HEK293 (cell line): Measurements from ENCODE around the gene TERC.

ENCODE experiments used
- CTCF ChIA-PET: fragments of 350-600 bp; formaldehyde crosslinking; extraction: SDS; loops from one replicate; lab custom pipeline; 2021; ENCODE audit warnings: antibody characterized with exemption; lab: Yijun Ruan, JAX
- POLR2A ChIA-PET: fragments of 300-600 bp; formaldehyde crosslinking; extraction: SDS; loops from one replicate; lab custom pipeline; 2020; ENCODE audit warnings: antibody characterized with exemption, inconsistent platforms; lab: Yijun Ruan, JAX
- H3K27ac ChIP-seq: fragments of 200-500 bp; sonication (Bioruptor generic); 2 replicates; pipeline ENCODE4 v1.5.1; 2014; ENCODE audit warnings: low read depth, low read length, control low read depth, inconsistent platforms; ENCODE audit errors: extremely low read depth
- H3K36me3 ChIP-seq, 2 experiments: fragments of 200-500 bp in 1 of 2; sonication (Bioruptor generic) in 1 of 2; 1 replicate in 1 of 2; 2 replicates in 1 of 2; pipeline ENCODE4 v1.5.1; 2014 to 2017; ENCODE audit warnings: inconsistent platforms in 2 of 2, low read length in 2 of 2; ENCODE audit not compliant: control insufficient read depth in 2 of 2, insufficient read depth in 1 of 2
- H3K4me1 ChIP-seq: fragments of 200-500 bp; sonication (Bioruptor generic); 2 replicates; pipeline ENCODE4 v1.5.1; 2014; ENCODE audit warnings: mild to moderate bottlenecking, low read length, inconsistent platforms; ENCODE audit not compliant: control insufficient read depth, insufficient read depth
- H3K4me3 ChIP-seq: 2 replicates; pipeline ENCODE4 v1.5.1; 2011; ENCODE audit warnings: low read depth, mild to moderate bottlenecking, control low read depth, low read length, moderate library complexity
- H3K9me3 ChIP-seq: fragments of 200-500 bp; sonication (Bioruptor generic); 2 replicates; pipeline ENCODE4 v1.5.1; 2014; ENCODE audit warnings: low read depth, low read length, inconsistent platforms; ENCODE audit not compliant: control insufficient read depth, insufficient read depth
- MYNN ChIP-seq: fragments of 450-650 bp; formaldehyde crosslinking; IDR thresholded peaks from 2 replicates; pipeline ENCODE4 v1.5.1; 2016; ENCODE audit warnings: missing biosample characterization, missing genetic modification characterization, borderline replicate concordance
- OSR2 ChIP-seq: fragments of 450-650 bp; formaldehyde crosslinking; IDR thresholded peaks from 2 replicates; pipeline ENCODE4 v1.5.1; 2016; ENCODE audit warnings: missing biosample characterization, missing genetic modification characterization
- SP2 ChIP-seq: fragments of 450-650 bp; formaldehyde crosslinking; IDR thresholded peaks from 2 replicates; pipeline ENCODE4 v1.5.1; 2016; ENCODE audit warnings: missing biosample characterization, missing genetic modification characterization
- TSHZ1 ChIP-seq: fragments of 450-650 bp; formaldehyde crosslinking; IDR thresholded peaks from 2 replicates; pipeline ENCODE4 v1.5.1; 2016; ENCODE audit warnings: missing biosample characterization, missing genetic modification characterization, borderline replicate concordance
- WT1 ChIP-seq: fragments of 450-650 bp; formaldehyde crosslinking; IDR thresholded peaks from 2 replicates; pipeline ENCODE4 v1.5.1; 2016; ENCODE audit warnings: missing biosample characterization, missing genetic modification characterization
- ZBTB49 ChIP-seq: fragments of 450-650 bp; formaldehyde crosslinking; IDR thresholded peaks from 2 replicates; pipeline ENCODE4 v1.5.1; 2016; ENCODE audit warnings: missing biosample characterization, missing genetic modification characterization, low read depth
- ZFHX2 ChIP-seq: fragments of 450-650 bp; formaldehyde crosslinking; conservative IDR thresholded peaks from 2 replicates; pipeline ENCODE4 v1.5.1; 2016; ENCODE audit warnings: missing biosample characterization, missing genetic modification characterization
- ZFP37 ChIP-seq: fragments of 450-650 bp; formaldehyde crosslinking; IDR thresholded peaks from 2 replicates; pipeline ENCODE4 v1.5.1; 2016; ENCODE audit warnings: missing biosample characterization, missing genetic modification characterization
- ZFP69B ChIP-seq: fragments of 450-650 bp; formaldehyde crosslinking; IDR thresholded peaks from 2 replicates; pipeline ENCODE4 v1.5.1; 2016; ENCODE audit warnings: missing biosample characterization, missing genetic modification characterization
- ZIC2 ChIP-seq: fragments of 450-650 bp; formaldehyde crosslinking; IDR thresholded peaks from 2 replicates; pipeline ENCODE4 v1.5.1; 2016; ENCODE audit warnings: missing biosample characterization, missing genetic modification characterization
- ZNF157 ChIP-seq: fragments of 450-650 bp; formaldehyde crosslinking; IDR thresholded peaks from 2 replicates; pipeline ENCODE4 v1.5.1; 2016; ENCODE audit warnings: missing biosample characterization, missing genetic modification characterization
- ZNF202 ChIP-seq: fragments of 450-650 bp; formaldehyde crosslinking; IDR thresholded peaks from 2 replicates; pipeline ENCODE4 v1.5.1; 2016; ENCODE audit warnings: missing biosample characterization, missing genetic modification characterization, borderline replicate concordance
- ZNF324 ChIP-seq: fragments of 450-650 bp; formaldehyde crosslinking; IDR thresholded peaks from 2 replicates; pipeline ENCODE4 v1.5.1; 2016; ENCODE audit warnings: missing biosample characterization, missing genetic modification characterization
- ZNF513 ChIP-seq: fragments of 450-650 bp; IDR thresholded peaks from 2 replicates; pipeline ENCODE4 v1.5.1; 2018; ENCODE audit warnings: missing biosample characterization, missing genetic modification characterization
- ZNF548 ChIP-seq: fragments of 450-650 bp; formaldehyde crosslinking; IDR thresholded peaks from 2 replicates; pipeline ENCODE4 v1.5.1; 2016; ENCODE audit warnings: missing biosample characterization, missing genetic modification characterization
- ZNF555 ChIP-seq: fragments of 450-650 bp; formaldehyde crosslinking; conservative IDR thresholded peaks from 2 replicates; pipeline ENCODE4 v1.5.1; 2017; ENCODE audit warnings: missing biosample characterization, mild to moderate bottlenecking, missing genetic modification characterization, inconsistent platforms
- ZNF596 ChIP-seq: fragments of 450-650 bp; IDR thresholded peaks from 2 replicates; pipeline ENCODE4 v1.5.0; 2018; ENCODE audit warnings: missing biosample characterization, mild to moderate bottlenecking, missing genetic modification characterization, moderate library complexity
- ZNF610 ChIP-seq: fragments of 450-650 bp; formaldehyde crosslinking; IDR thresholded peaks from 2 replicates; pipeline ENCODE4 v1.5.1; 2016; ENCODE audit warnings: missing biosample characterization, missing genetic modification characterization, borderline replicate concordance
- ZNF660 ChIP-seq: fragments of 450-650 bp; IDR thresholded peaks from 2 replicates; pipeline ENCODE4 v1.5.1; 2018; ENCODE audit warnings: missing biosample characterization, mild to moderate bottlenecking, missing genetic modification characterization
- ZNF664 ChIP-seq: fragments of 450-650 bp; formaldehyde crosslinking; IDR thresholded peaks from 2 replicates; pipeline ENCODE4 v1.5.1; 2016; ENCODE audit warnings: missing biosample characterization, missing genetic modification characterization
- ZNF692 ChIP-seq: fragments of 450-650 bp; formaldehyde crosslinking; IDR thresholded peaks from 2 replicates; pipeline ENCODE4 v1.5.1; 2016; ENCODE audit warnings: missing biosample characterization, missing genetic modification characterization
- ZNF704 ChIP-seq: fragments of 450-650 bp; formaldehyde crosslinking; IDR thresholded peaks from 2 replicates; pipeline ENCODE4 v1.5.1; 2016; ENCODE audit warnings: missing biosample characterization, missing genetic modification characterization
- ZNF707 ChIP-seq: fragments of 450-650 bp; formaldehyde crosslinking; IDR thresholded peaks from 2 replicates; pipeline ENCODE4 v1.5.1; 2016; ENCODE audit warnings: missing biosample characterization, missing genetic modification characterization
- ZXDB ChIP-seq: fragments of 450-650 bp; formaldehyde crosslinking; IDR thresholded peaks from 2 replicates; pipeline ENCODE4 v1.5.1; 2016; ENCODE audit warnings: missing biosample characterization, missing genetic modification characterization

The TERC gene

GRCh38 chr3:169759256-169759655, 5.6 kb downstream of the TERC start:
- H3K4me1 ChIP-seq: no peaks in the 10 kb centered on the region
- ChIA-PET POLR2A (no interaction called here), CTCF (interaction anchor here (0.6 kb wide), 1 partner anchor 14 kb away, joined by 3 read pairs; the partner anchor contains the start of gene MYNN)
- no peak overlapping the region for H3K27ac ChIP-seq
- no peak overlapping the region for H3K4me3 ChIP-seq
- no peaks in the 10 kb centered on the region for H3K36me3 ChIP-seq
- TF ChIP-seq ZNF610 (tag by site-specific recombination): no peak
- TF ChIP-seq TSHZ1 (tag by site-specific recombination): no peak
- no peak for TF ChIP-seq ZBTB49 (tag by site-specific recombination)
- TF ChIP-seq MYNN (tag by site-specific recombination): no peak
- TF ChIP-seq ZNF548 (tag by site-specific recombination): no peak
- TF ChIP-seq ZIC2 (tag by site-specific recombination): no peak
- no peak for TF ChIP-seq ZFHX2 (tag by site-specific recombination)
- TF ChIP-seq ZNF555 (tag by site-specific recombination): no peak
- no peak for TF ChIP-seq OSR2 (tag by site-specific recombination)
- no peak for TF ChIP-seq ZNF157
- no peak for TF ChIP-seq ZNF513 (tag by site-specific recombination)
- no peak for TF ChIP-seq ZNF324 (tag by site-specific recombination)
- TF ChIP-seq ZNF707 (tag by site-specific recombination): no peak
- no peak for TF ChIP-seq ZFP69B (tag by site-specific recombination)
- TF ChIP-seq ZNF202: no peak
- TF ChIP-seq ZNF660 (tag by site-specific recombination): no peak
- H3K9me3 ChIP-seq: no peaks in the 10 kb centered on the region

- POLR2A ChIA-PET: no interaction called here
- no peaks in the 10 kb centered on the region for H3K9me3 ChIP-seq
- H3K27ac ChIP-seq: no peak overlapping the region
- no peaks in the 10 kb centered on the region for H3K36me3 ChIP-seq
- H3K4me3 ChIP-seq: no peak overlapping the region
- H3K4me1 ChIP-seq: no peaks in the 10 kb centered on the region
- CTCF ChIA-PET: interaction anchor here (0.6 kb wide), 1 partner anchor 540 kb away, joined by 3 read pairs; no protein-coding TSS in a partner anchor
- TF ChIP-seq WT1 (tag by site-specific recombination): no peak
- TF ChIP-seq ZIC2 (tag by site-specific recombination): no peak
- no peak for TF ChIP-seq ZNF664 (tag by site-specific recombination)
- no peak for TF ChIP-seq SP2
- TF ChIP-seq ZNF596 (tag by site-specific recombination): no peak
- TF ChIP-seq ZNF692 (tag by site-specific recombination): no peak
- no peak for TF ChIP-seq ZXDB (tag by site-specific recombination)
- TF ChIP-seq ZNF704 (tag by site-specific recombination): no peak
- no peak for TF ChIP-seq ZFP37 (tag by site-specific recombination)
These were observed 6.4 kb downstream of the TERC start for GRCh38 chr3:169758359-169758994.
